Naive thymus-derived CD4-positive, alpha-beta T cell (primary cell): ENCODE measurements around the gene MYRF. TPM values are rescaled to one million over a fixed set of nuclear protein-coding genes. Genes with fewer than 3 reads are reported as not detected.

Experiments
- ATAC-seq: fragments of 150-1000 bp; cut with Tn5 transposase; 2 replicates; pipeline ENCODE4 v1.10.0; 2021; ENCODE audit warnings: mild to moderate bottlenecking, moderate library complexity
- CTCF ChIA-PET: fragments of 350-600 bp; sonication (Branson Sonifier 250); formaldehyde crosslinking; loops from one replicate; lab custom pipeline; 2021; ENCODE audit warnings: antibody characterized with exemption; lab: Charles Lee
- POLR2A ChIA-PET: fragments of 350-600 bp; sonication (Branson Sonifier 250); formaldehyde crosslinking; loops from one replicate; lab custom pipeline; 2021; ENCODE audit warnings: antibody characterized with exemption, inconsistent platforms; lab: Charles Lee
- DNase-seq, 9 donors: peaks; one replicate each; pipeline versions ENCODE4 v3.0.0 to v3.0.0-alpha.2; 2020 to 2022; ENCODE audit warnings: mixed read lengths in 1 of 9
- H3K27ac ChIP-seq: one replicate; pipeline ENCODE4 v1.7.0; 2013; ENCODE audit warnings: mild to moderate bottlenecking, low read depth, low read length, moderate library complexity
- H3K27me3 ChIP-seq, 2 donors: one replicate each; pipeline ENCODE4 v1.7.0; 2013; ENCODE audit warnings: low read length in 2 of 2, mild to moderate bottlenecking in 2 of 2, moderate library complexity in 2 of 2; ENCODE audit not compliant: control insufficient read depth in 2 of 2, insufficient read depth in 2 of 2
- H3K36me3 ChIP-seq, 3 experiments: 1 replicate in 2 of 3; 2 replicates in 1 of 3; pipeline ENCODE4 v1.7.0; 2013; ENCODE audit warnings: low read length in 3 of 3, mild to moderate bottlenecking in 3 of 3, moderate library complexity in 1 of 3; ENCODE audit not compliant: insufficient read depth in 3 of 3, control insufficient read depth in 2 of 3
- H3K4me1 ChIP-seq, 2 donors: one replicate each; pipeline ENCODE4 v1.7.0; 2013; ENCODE audit warnings: low read length in 2 of 2, mild to moderate bottlenecking in 2 of 2, moderate library complexity in 1 of 2; ENCODE audit not compliant: control insufficient read depth in 2 of 2, insufficient read depth in 2 of 2
- H3K4me3 ChIP-seq: 2 replicates; pipeline ENCODE4 v1.7.0; 2013; ENCODE audit warnings: mild to moderate bottlenecking, low read length
- H3K9me3 ChIP-seq, 3 experiments: 1 replicate in 2 of 3; 2 replicates in 1 of 3; pipeline ENCODE4 v1.7.0; 2013; ENCODE audit warnings: low read length in 3 of 3; ENCODE audit not compliant: control insufficient read depth in 2 of 3
- H3K27ac Mint-ChIP-seq, 9 donors: one replicate each; pipeline ENCODE4 v1.8.0; 2020 to 2022; ENCODE audit warnings: mixed read lengths in 9 of 9, mild to moderate bottlenecking in 8 of 9, moderate library complexity in 5 of 9, inconsistent platforms in 2 of 9
- H3K27me3 Mint-ChIP-seq, 5 donors: one replicate each; pipeline ENCODE4 v1.8.0; 2021 to 2022; ENCODE audit warnings: mixed read lengths in 5 of 5, mild to moderate bottlenecking in 1 of 5
- H3K36me3 Mint-ChIP-seq, 5 donors: one replicate each; pipeline ENCODE4 v1.8.0; 2020 to 2022; ENCODE audit warnings: mixed read lengths in 5 of 5, mild to moderate bottlenecking in 3 of 5, inconsistent platforms in 1 of 5
- H3K4me1 Mint-ChIP-seq, 7 donors: one replicate each; pipeline ENCODE4 v1.8.0; 2020 to 2022; ENCODE audit warnings: mixed read lengths in 7 of 7, mild to moderate bottlenecking in 3 of 7, inconsistent platforms in 1 of 7
- H3K4me3 Mint-ChIP-seq, 10 donors: one replicate each; pipeline ENCODE4 v1.8.0; 2020 to 2022; ENCODE audit warnings: mild to moderate bottlenecking in 10 of 10, mixed read lengths in 10 of 10, moderate library complexity in 6 of 10, inconsistent platforms in 2 of 10
- H3K9me3 Mint-ChIP-seq, 11 donors: one replicate each; pipeline ENCODE4 v1.8.0; 2020 to 2022; ENCODE audit warnings: mixed read lengths in 11 of 11, mild to moderate bottlenecking in 4 of 11, inconsistent platforms in 1 of 11, moderate library complexity in 1 of 11
- intact Hi-C, 2 donors: fragments of 100-400 bp; cut with micrococcal nuclease; formaldehyde crosslinking; loops; one replicate each; pipeline ENCODE4 v1.15.1; 2023
- polyA plus RNA-seq, 2 donors: library from polyadenylated mRNA; unstranded; fragments of 300-500 nt; fragmentation: Illumina TruSeq; gene quantifications; one replicate each; pipeline ENCODE4 v1.2.3, GENCODE V29; 2021
- total RNA-seq, 6 experiments: library from RNA in 5 of 6; stranded (reverse) in 5 of 6; gene quantifications; 1 replicate in 5 of 6; 2 replicates in 1 of 6; pipeline ENCODE4 v1.2.3 and lab custom pipeline; 2021 to 2026

MYRF gene
- total and polyA plus RNA-seq, 7 experiments from 2014 or later, result 0.19 to 1.5 (median 0.36) TPM; not detected in 1

DNA sequence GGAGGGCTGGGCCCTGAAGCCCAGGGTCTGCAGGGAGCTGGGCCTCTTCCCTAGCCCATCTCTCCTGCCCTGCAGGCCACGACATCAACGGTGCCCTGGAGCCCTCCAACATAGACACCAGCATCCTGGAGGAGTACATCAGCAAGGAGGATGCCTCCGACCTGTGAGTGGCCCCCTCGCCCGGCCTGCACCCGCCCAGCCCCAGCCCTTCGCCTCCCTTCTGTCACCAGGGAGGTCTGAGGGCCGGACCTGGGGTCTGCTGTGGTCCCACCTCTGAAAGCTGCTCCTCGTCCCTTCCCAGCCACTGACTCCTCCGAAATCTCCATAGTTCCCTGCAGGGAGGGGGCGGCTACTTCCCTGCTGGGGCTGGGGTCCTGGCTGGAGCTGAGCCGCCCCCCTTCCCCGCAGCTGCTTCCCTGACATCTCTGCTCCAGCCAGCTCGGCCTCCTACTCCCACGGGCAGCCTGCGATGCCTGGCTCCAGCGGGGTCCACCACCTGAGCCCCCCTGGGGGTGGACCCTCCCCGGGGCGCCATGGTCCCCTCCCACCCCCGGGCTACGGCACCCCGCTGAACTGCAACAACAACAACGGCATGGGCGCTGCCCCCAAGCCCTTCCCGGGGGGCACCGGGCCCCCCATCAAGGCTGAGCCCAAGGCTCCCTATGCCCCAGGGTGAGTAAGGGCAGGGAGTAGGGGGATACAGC is 13.3 kb downstream of the MYRF start:
- H3K27ac Mint-ChIP-seq, result no peak overlapping the region

DNA sequence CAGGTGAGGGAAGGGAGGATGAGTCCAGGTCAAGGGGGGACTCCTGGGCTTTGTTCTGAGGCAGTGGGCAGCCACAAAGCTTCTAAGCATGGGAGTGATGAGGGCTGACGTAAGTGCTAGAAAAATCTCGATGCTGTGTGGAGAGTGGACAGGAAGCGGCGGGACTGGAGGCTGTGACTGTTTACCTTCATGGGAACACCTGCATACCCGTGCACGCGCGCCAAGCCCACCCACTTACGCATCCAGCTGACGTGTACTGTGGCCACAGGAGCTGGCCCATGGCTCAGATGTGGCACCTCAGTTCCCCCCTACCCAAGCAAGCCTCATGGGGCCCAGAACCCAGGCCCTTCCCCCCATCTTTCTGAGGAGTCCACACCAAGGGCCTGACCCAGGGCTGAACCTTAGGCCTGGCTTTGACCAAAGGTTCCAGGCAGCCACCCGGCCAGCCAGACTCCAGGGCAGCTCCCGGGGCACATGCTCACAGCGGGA is 14.0 kb downstream of the MYRF start:
- H3K4me3 Mint-ChIP-seq, result no peak overlapping the region
- CTCF ChIA-PET, result no interaction called here
- Histone ChIP-seq H3K9me3 (no peaks in the 10 kb centered on the region), H3K4me1 (no peaks in the 10 kb centered on the region), H3K27me3 (no peaks in the 10 kb centered on the region), H3K27ac (no peak overlapping the region), H3K4me3 (no peak overlapping the region), H3K36me3 (no peaks in the 10 kb centered on the region)
- intact Hi-C loops, result no loop called here
- DNase-seq, result no peak
- H3K9me3 Mint-ChIP-seq, result no peaks in the 10 kb centered on the region
- no peaks in the 10 kb centered on the region for H3K36me3 Mint-ChIP-seq
- no peak overlapping the region for H3K27ac Mint-ChIP-seq
- POLR2A ChIA-PET, result no interaction called here
- H3K27me3 Mint-ChIP-seq, result peaks cover 0 to 6% (median 0%) of the 10 kb centered on the region in 5 donors
- no peak for ATAC-seq
- H3K4me1 Mint-ChIP-seq, result peaks cover 0 to 4% (median 0%) of the 10 kb centered on the region in 7 donors

More for the DNA sequence above, 13.3 kb downstream of the MYRF start:
- ATAC-seq (no peak), DNase-seq (no peak)
- no peaks in the 10 kb centered on the region for H3K36me3 ChIP-seq
- ChIA-PET CTCF (no interaction called here), POLR2A (no interaction called here)
- H3K9me3 ChIP-seq, result no peaks in the 10 kb centered on the region
- intact Hi-C loops, result no loop called here
- H3K4me3 ChIP-seq, result no peak overlapping the region
- no peak overlapping the region for H3K27ac ChIP-seq
- Mint-ChIP-seq H3K4me3 (no peak overlapping the region), H3K4me1 (no peaks in the 10 kb centered on the region), H3K27me3 (peaks cover 0 to 6% (median 0%) of the 10 kb centered on the region in 5 donors), H3K36me3 (no peaks in the 10 kb centered on the region), H3K9me3 (no peaks in the 10 kb centered on the region)
- no peaks in the 10 kb centered on the region for H3K27me3 ChIP-seq
- no peaks in the 10 kb centered on the region for H3K4me1 ChIP-seq

DNA sequence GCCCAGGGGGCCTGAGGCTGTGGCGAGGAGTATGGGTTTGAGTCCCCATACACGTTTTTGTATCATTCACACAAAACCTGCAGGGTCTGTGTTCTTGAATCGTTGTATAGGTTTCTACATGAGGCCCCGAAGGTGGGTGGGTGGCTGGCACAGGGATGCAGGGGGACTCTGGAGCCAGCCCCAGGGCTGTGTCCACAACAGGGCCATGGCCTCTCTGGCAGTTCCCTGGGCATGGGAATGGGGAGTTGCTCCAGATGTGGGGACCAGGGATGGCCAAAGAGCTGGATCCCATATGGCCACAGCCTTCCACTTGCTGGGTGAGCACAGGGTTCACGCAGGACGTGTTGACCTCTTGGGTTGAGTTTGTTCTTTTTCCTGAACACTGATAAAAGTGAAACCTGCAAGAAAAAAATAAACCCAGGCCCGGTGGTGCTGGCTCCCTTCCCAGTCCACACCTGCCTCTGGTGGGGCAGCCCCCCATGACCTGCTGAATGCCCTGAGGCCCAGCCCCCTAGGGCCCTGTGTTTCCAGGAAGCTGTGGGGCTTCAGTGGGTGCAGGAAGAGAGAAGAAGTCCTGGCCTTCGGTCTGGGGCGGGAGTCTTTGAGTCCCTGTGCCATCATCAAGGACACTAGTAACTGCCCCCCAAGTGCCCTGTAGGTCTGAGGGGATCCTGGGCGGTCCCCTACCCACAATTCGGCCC is 16.1 kb downstream of the MYRF start:
- ChIA-PET CTCF (no interaction called here), POLR2A (no interaction called here)
- intact Hi-C loops, result no loop called here
- H3K27ac ChIP-seq, result no peak overlapping the region
- H3K27ac Mint-ChIP-seq, result peak overlapping the region in 1 of 9 donors; percentile 39
- H3K27me3 ChIP-seq, result no peaks in the 10 kb centered on the region
- H3K4me3 ChIP-seq, result no peak overlapping the region
- H3K9me3 Mint-ChIP-seq, result no peaks in the 10 kb centered on the region
- DNase-seq, result no peak
- peaks cover 0 to 7% (median 0%) of the 10 kb centered on the region in 7 donors for H3K4me1 Mint-ChIP-seq
- H3K4me1 ChIP-seq, result peaks cover 0 to 7% of the 10 kb centered on the region in 2 donors
- H3K36me3 Mint-ChIP-seq, result no peaks in the 10 kb centered on the region
- no peak for ATAC-seq
- H3K4me3 Mint-ChIP-seq, result no peak overlapping the region
- no peaks in the 10 kb centered on the region for H3K36me3 ChIP-seq
- H3K27me3 Mint-ChIP-seq, result no peaks in the 10 kb centered on the region
- no peaks in the 10 kb centered on the region for H3K9me3 ChIP-seq

DNA sequence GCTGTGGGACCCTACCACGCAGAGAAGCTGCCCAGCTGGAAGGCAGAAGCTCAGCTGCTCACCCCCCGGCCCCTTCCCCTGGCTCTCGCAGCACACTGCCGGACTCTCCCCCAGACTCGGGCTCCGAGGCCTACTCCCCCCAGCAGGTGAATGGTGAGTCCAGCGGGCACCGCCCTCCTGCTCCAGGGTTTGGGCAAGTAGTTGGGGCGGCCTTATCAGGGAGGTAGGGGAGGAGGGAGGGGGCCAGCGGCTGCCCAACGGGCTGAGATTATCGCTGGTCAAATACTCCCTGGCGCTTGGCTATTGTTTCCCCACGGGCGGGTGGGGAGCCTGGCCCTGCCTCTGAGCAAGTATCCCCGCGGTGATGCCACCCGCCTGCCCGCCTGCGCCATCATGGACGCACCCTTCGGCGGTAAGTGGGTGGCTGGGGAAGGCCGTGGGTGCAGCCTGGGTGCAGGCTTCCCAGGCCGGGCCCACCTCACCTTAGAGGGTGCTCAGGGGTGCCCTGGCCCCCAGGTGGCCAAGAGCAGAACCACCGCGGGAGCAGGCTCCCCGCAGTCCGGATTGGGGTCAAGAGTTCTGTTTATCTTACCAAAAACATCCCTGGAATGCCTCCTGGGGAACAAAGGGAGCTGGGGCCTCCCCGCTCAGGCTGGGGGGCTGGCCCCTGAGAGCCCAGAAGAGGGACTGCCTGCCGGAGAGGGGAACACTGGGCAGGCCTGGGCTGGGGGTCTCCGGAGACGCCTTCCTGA is 16.9 kb downstream of the MYRF start:
- intact Hi-C loops, result no loop called here
- Histone ChIP-seq H3K27me3 (no peaks in the 10 kb centered on the region), H3K27ac (no peak overlapping the region), H3K4me3 (no peak overlapping the region), H3K9me3 (no peaks in the 10 kb centered on the region), H3K36me3 (no peaks in the 10 kb centered on the region), H3K4me1 (peaks cover 0 to 7% of the 10 kb centered on the region in 2 donors)
- no peak for DNase-seq
- H3K9me3 Mint-ChIP-seq, result no peaks in the 10 kb centered on the region
- no peak overlapping the region for H3K4me3 Mint-ChIP-seq
- no peak for ATAC-seq
- H3K36me3 Mint-ChIP-seq, result no peaks in the 10 kb centered on the region
- CTCF ChIA-PET, result no interaction called here
- no peak overlapping the region for H3K27ac Mint-ChIP-seq
- H3K27me3 Mint-ChIP-seq, result no peaks in the 10 kb centered on the region
- peaks cover 0 to 7% (median 0%) of the 10 kb centered on the region in 7 donors for H3K4me1 Mint-ChIP-seq
- POLR2A ChIA-PET, result no interaction called here

DNA sequence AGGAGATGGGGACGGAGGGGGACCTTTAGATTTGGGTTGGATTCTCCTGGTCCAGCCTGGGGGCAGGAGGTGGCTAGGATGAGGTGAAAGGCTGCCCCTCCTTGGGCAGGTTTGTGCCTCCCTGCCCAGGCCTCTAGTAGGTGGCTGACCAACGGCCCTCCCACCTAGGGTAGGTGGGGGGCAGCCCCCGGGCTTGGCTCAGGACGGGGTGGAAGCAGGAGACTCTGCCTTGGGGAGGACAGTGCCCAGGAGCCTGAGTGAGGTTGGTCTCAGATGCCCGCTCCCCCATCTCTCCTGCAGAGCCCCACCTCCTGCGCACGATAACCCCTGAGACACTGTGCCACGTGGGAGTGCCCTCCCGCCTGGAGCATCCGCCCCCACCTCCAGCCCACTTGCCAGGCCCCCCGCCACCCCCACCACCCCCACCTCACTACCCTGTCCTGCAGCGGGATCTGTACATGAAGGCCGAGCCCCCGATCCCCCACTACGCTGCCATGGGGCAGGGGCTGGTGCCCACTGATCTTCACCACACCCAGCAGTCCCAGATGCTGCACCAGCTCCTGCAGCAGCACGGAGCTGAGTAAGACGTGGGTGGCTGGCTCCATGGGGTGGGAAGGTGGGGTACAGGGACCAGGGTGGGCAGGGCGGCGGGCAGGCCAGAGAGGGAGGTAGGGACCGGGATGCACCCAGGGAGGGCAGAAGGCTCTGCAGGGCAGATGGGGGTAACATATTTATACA is 17.7 kb downstream of the MYRF start:
- H3K4me1 ChIP-seq, result peaks cover 0 to 7% of the 10 kb centered on the region in 2 donors
- H3K36me3 ChIP-seq, result no peaks in the 10 kb centered on the region
- intact Hi-C loops, result no loop called here
- H3K4me3 Mint-ChIP-seq, result no peak overlapping the region
- H3K9me3 ChIP-seq, result no peaks in the 10 kb centered on the region
- H3K27ac ChIP-seq, result no peak overlapping the region
- no peak for ATAC-seq
- CTCF ChIA-PET, result no interaction called here
- H3K9me3 Mint-ChIP-seq, result no peaks in the 10 kb centered on the region
- H3K4me1 Mint-ChIP-seq, result peaks cover 0 to 7% (median 0%) of the 10 kb centered on the region in 7 donors
- H3K27me3 ChIP-seq, result no peaks in the 10 kb centered on the region
- no peak overlapping the region for H3K4me3 ChIP-seq
- H3K27me3 Mint-ChIP-seq, result no peaks in the 10 kb centered on the region
- DNase-seq, result no peak
- no peaks in the 10 kb centered on the region for H3K36me3 Mint-ChIP-seq
- H3K27ac Mint-ChIP-seq, result no peak overlapping the region
- POLR2A ChIA-PET, result no interaction called here

DNA sequence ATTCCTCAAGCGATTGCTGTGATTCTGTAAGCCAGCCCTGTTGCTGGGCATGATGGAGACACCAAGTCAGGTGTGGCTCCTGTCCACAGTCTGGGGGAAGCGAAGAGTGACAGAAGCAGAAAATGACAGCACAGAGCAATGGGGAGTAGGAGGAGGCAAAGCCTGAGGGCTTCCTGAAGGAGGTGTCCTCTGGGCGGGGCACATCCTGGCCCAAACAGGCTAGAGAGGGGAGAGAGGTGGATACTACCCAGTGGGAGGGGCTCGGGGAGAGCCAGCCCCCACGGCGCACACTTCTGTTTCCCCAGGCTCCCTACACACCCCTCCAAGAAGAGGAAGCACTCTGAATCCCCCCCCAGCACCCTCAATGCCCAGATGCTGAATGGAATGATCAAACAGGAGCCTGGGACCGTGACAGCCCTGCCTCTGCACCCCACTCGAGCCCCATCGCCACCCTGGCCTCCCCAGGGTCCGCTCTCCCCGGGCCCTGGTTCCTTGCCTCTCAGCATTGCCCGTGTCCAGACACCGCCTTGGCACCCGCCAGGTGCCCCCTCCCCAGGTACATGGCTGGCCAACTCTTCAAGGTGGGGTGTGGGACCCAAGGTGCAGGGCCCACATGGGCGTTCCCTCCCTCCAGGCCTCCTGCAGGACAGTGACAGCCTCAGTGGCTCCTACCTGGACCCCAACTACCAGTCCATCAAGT is 18.9 kb downstream of the MYRF start:
- DNase-seq (no peak), ATAC-seq (no peak)
- Histone ChIP-seq H3K27me3 (no peaks in the 10 kb centered on the region), H3K9me3 (no peaks in the 10 kb centered on the region), H3K27ac (no peak overlapping the region), H3K36me3 (no peaks in the 10 kb centered on the region), H3K4me1 (peaks cover 0 to 7% of the 10 kb centered on the region in 2 donors), H3K4me3 (no peak overlapping the region)
- Mint-ChIP-seq H3K27ac (peak overlapping the region in 2 of 9 donors; percentile 18 to 22), H3K4me1 (peaks cover 0 to 11% (median 2%) of the 10 kb centered on the region in 7 donors), H3K9me3 (no peaks in the 10 kb centered on the region), H3K27me3 (peaks cover 0 to 2% (median 0%) of the 10 kb centered on the region in 5 donors), H3K4me3 (no peak overlapping the region), H3K36me3 (no peaks in the 10 kb centered on the region)
- POLR2A ChIA-PET, result no interaction called here
- CTCF ChIA-PET, result no interaction called here
- intact Hi-C loops, result no loop called here
